HG03521 (cell line): ENCODE data around the gene LCP1.
"Not testable (repeated sequence)": the region's sequence is repeated elsewhere in the genome, so short reads cannot be mapped to it uniquely, and the experiment has no call there.

Experiments
- ATAC-seq: cut with Tn5 transposase; IDR thresholded peaks from one replicate; pipeline ENCODE4 v1.9.1; 2021; ENCODE audit warnings: mild to moderate bottlenecking, moderate library complexity; ENCODE audit not compliant: unreplicated experiment

The LCP1 gene, protein sequence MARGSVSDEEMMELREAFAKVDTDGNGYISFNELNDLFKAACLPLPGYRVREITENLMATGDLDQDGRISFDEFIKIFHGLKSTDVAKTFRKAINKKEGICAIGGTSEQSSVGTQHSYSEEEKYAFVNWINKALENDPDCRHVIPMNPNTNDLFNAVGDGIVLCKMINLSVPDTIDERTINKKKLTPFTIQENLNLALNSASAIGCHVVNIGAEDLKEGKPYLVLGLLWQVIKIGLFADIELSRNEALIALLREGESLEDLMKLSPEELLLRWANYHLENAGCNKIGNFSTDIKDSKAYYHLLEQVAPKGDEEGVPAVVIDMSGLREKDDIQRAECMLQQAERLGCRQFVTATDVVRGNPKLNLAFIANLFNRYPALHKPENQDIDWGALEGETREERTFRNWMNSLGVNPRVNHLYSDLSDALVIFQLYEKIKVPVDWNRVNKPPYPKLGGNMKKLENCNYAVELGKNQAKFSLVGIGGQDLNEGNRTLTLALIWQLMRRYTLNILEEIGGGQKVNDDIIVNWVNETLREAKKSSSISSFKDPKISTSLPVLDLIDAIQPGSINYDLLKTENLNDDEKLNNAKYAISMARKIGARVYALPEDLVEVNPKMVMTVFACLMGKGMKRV

DNA sequence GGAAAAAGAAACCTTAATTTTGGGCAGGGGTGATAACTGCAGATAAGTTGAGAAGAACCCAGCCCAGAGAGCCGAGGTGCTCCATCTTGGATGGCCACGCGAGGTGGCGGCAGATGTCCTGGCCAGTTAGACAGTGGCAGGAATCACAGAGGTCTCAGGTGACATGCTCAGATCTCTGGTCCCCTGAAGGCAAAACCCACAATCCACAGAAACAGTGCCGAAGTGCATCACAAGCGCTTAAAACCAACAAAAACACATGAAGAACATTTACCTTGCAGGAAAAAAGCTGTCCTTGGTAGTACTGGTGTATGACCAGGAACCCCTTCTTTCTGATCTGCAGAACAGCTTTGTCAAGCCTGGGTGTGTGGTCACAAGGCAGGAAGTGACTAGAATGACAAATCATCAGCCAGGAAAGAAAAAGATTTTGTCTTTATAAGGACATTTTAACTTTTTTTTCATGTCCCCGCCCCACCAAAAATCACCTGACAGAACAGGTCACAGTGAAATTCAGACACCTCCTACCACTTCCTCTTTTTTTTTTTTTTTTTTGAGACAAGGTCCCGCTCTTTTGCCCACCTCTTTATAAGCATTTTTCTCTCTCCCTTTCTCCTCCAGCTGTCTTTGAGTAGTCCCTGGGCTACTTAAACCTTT, at the start of gene LCP1:
Gene LCP1 (minus strand): TSS at position 338 of the 651 bp plus-strand sequence. CDS start 22,515 bp downstream, outside the sequence.
- ATAC-seq = peak; percentile 67

DNA sequence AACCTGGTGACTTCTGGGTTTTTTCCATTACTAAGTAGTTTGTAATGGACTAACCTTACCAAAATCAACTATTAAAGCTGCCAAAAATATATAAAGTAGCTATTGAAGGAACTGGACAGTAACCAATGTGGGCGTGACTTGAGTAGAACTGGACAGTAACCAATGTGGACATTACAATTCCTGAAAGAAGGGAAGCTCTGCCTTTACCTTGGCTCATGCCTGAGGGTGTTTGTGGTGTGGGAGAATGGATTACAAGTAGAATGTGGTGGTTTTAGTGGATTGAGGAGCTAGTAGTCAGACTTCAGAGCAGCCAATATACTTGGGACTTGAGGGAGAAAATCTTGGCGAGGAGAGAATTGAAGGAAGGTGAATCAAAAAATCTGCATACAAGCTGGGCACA, 47.3 kb upstream of the LCP1 start:
- no peak for ATAC-seq

DNA sequence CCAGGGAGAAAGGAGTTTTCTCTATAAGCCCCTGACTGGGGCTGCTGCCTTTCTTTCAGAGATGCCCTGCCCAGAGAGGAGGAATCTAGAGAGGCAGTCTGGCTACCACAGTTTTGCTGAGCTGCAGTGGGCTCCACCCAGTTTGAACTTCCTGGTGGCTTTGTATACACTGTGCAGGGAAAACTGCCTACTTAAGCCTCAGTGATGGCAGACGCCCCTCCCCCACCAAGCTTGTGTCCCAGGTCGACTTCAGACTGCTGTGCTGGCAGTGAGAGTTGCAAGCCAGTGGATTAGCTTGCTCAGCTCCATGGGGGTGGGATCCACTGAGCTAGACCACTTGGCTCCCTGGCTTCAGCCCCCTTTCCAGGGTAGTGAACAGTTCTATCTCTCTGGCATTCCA, 38.3 kb upstream of the LCP1 start:
- ATAC-seq = not testable (repeated sequence)

DNA sequence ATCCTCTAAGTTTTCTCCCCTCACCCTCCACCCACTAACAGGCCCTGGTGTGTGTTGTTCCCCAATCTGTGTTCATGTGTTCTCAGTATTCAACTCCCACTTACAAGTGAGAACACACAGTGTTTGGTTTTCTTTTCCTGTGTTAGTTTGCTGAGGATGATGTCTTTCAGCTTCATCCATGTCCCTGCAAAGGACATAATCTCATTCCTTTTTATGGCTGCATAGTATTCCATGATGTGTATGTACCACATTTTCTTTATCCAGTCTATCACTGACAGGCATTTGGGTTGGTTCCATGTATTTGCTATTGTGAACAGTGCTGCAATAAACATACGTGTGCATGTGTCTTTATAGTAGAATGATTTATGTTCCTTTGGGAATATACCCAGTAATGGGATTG, 32.8 kb upstream of the LCP1 start:
- ATAC-seq = not testable (repeated sequence)

DNA sequence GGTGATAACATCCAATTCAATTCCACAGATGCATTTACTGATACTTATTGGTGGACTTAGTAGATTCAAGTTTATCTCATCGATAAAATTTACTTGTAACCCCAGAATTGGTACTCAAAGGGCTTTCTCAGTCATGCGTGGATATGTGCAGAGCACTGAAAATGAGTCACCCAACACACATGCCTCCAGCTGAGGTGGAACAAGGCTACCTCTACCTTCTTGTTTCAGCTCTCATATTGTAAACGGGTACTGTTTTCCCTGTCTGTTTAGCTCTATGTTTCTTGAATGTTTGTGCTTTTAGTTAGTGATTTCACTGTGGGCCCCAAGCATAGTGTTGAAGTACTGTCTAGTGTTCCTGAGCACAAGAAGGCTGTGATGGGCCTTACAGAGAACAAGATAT, 31.3 kb upstream of the LCP1 start:
- no peak for ATAC-seq

DNA sequence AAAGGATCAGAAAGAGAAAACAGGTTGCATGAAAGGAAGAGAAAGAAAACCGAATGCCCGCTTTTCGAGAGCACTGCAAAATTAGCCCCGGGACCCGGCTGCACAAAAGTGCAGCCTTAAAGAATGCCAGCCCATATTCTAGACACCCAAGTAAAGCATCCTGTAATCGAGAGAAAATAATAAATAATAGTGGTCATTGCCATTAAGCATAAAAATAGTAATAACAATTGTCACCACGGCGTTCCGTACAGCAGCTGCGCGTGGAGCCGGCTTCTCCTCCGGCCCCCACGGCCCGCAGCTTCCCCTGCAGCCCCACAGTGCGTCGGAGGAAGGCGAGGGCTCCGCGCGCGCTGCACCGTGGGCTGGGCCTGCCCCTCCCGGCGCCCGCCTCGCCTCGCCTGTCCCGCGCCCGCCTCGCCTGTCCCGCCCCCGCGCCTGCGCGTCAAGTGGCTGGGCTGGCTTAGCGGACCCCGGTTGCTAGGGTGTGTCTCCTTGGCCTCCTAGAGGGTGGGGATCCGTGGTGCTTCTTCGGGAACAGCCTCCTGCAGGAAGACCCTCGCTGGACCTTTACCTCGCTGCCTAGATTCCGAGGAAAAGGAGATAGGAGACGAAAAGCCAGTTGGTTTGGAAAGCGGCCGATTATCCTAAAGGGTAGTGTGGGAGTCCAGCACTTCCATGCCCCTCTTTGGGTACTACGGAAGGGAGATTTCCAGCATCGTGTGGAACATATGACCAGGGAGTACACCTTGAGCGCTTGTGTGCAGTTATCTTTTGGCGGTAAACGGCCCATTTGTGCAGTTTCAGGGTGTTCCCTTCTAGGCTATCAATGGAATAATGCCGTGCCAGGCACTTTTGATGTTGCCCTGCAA, 29.7 kb upstream of the LCP1 start, which contains the start of gene LRRC63:
Gene LRRC63 (plus strand): TSS at position 446 of the 869 bp plus-strand sequence. CDS start 1,107 bp downstream, outside the sequence.
- ATAC-seq = peak; percentile 96

DNA sequence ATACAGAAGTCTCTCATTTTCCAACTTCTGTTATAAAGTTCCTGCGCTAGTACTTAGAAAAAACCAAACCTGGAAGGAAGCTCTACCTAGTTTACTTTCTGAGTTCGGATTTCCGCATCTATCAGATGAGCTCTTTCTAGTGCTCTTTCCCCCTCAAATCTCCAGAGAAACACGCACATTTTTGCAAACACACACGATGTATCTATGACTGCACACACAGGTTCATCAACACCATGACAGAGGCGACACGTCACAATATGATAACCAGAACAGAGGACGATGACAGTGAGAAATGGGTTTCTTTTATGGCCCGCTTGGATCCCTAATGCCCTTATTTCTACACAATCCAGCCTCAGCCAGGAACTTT, 29.1 kb upstream of the LCP1 start:
- peak; percentile 15 for ATAC-seq

DNA sequence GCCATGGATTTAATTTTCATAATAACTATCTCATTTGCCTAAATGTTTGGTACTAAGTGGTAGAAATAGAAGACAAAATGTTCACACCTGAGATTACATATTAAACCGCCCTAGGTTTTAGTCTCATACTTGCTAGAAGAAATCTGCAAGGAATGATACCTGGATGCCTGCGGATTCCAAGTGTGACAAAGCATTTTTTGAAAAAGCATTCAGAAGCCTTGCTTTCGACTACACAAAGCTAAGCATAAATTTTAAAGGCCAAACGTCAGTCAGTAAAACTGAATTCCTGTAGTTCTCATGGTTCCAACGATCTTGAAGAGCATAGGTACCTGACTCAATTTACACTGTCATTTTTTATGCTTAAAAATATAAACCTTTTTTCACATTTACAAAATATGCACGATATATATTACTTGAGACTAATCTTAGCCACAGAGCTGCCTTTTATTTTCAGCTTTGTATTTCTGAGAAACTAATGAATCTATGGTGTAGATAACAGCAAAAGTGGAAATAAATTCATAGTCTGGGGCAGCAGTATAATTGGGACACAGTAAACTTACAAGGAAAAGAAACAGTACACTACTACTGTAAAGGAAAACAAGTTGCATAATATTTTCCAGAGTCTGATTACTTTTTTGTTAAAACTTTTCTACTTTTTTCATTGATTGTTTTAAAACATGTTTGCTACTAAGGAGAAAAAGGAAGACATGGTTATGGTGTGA, 28.5 kb upstream of the LCP1 start:
- no peak for ATAC-seq

DNA sequence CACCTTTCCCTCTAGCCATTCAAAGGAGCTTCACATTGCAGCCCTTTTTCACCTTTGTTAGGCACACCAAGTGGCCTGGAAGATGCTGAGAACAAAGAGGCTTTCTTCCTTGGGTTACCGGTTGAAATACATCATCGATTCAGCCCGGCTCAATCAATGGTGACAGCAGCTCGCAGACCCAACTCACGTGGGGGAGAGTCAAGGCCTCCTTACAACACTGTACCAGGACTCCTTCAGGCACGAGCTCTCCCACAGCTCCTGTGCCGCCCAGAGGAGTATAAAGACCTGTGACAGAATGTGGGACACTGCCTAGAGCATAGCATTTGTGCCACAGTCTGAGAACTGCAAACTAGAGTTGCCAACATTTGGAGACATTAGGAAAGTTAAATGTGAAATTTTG, 25.9 kb upstream of the LCP1 start:
- ATAC-seq = no peak

DNA sequence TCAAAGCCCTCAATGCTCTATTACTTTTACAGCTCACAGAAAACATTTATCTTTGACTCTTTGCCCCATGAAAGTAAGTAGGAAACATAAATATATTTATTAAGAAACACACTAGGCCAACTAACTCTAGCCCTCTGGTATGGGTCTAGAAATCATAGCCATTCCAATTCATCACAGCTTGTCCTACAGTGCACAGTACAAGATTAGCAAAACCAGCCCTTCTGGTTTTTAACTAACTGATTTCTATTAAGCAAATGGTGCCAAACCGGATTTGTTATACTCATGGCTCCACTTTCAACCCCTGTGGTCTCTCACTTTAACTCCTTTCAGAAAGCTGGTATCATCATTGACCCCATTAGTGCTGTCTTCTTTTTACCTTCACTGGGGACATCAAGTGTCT, 24.2 kb upstream of the LCP1 start:
- no peak for ATAC-seq

DNA sequence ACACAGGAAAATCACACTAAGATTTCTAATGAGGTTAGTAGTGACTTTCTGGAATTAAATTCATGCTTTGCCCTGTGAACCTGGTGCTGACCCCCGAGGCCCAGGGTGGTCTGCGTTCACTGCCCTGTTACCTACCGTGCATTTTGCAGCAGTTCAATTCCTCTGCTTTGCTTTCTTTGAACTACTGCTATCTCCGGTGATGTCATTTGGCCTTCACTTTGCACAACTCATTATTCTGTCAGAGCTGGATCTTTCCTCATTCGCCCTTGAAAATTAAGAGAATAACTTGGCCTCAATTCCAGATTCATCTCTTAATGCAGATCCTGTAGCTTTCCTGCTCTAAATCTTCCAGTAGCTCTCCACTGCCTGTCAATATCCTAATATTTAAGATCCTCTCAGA, 21.0 kb upstream of the LCP1 start:
- ATAC-seq = no peak

DNA sequence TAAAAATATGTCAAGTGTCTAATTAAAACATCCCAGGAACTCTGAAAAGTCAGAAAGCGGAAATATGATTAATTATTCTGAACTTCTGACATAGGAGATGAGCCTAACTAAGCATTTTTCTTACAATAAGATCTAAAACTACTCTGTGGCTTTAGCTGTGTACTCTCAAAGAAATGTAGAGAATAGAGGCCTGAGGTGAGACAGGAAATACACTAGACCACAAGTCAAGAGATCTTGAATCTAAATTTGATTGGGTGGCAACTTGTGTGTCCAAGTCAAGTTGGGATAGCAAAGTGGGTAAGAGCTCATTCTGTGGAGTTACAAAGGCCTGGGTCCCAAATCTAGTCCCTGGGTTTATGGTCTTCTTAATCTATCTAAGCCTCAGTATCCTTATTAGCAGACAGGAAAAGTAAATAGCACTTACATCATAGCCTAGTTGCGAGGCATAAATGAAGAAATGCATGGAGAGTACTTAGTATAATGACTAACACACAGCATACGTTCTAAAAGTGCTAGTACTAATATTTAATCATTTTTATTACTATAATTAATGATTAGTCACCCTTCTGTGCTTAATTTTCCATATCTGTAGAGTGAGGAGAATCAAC, 20.3 kb upstream of the LCP1 start:
- ATAC-seq = no peak

DNA sequence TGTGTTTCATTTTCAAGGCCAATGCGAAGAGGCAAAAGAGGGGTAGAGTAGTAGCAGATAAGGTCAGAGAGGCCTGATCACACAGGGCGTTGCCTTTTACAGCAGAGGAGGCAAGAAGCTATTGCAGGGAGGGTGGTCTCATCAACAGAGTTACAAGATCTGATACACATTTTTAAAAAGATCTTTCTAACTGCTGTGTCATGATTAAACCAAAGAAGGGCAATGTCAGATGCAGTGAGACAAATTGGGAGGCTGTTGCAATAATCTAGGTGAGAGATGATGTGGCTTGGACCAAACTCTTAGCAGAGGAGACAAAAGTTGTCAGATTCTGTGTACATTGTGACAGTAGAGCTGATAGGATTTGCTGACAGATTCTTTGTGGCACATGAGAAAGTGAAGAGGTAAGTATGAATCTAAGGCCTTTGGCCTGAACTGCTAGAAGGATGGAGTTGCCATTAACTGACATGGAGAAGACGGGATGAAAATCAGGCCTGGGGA, 16.8 kb upstream of the LCP1 start:
- no peak for ATAC-seq

DNA sequence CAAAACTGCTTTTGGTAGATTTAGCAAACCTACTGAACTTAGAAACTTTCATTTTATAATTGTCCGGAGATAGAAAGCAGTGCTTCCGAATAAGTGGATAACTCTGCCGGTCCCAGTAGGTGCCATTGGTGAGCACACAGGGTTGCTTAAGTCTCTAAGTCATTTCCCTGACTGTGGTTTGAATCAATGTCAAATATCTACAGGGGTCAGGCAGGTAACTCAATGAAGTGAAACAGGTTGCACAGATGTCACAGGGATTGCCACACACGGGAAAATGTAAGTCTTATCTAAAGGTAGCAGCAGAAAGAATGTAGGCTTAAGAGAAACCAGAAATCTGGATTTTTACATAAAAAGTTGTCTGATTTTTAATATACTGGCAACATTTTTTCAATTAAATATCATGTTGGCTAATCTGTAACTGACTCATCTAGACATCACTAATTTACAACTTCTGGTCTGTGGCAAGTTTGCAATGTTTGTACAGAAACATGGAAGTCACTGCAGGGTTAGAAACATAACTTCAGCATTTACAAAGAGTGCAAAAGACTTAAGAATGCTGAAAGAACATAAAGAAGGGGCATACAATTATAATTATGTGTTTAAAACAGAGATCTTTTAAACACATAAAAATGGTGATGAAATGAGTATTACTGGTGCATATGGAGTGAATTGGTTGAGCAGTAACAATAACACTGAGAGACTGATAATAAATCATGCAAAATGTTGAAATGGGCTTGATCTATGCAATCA, 15.5 kb upstream of the LCP1 start:
- no peak for ATAC-seq

DNA sequence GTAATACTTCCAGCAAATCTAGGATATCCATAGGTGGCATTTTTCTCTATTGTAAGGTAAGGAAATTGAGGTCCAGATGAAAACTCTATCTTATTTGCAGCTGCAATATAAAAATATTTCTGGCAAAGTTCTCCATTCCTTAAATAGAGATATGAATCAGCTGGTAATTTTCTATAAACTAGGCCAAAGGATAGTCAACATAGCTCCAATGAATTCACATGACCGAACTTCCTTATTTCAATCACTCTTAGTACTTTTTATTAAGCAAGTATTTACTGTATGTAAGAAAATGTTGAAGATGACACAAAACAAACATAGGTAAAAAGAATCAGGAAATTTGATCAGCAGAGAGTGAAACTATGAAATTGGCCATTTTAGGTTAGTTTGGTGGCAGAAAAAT, 13.0 kb upstream of the LCP1 start:
- no peak for ATAC-seq

DNA sequence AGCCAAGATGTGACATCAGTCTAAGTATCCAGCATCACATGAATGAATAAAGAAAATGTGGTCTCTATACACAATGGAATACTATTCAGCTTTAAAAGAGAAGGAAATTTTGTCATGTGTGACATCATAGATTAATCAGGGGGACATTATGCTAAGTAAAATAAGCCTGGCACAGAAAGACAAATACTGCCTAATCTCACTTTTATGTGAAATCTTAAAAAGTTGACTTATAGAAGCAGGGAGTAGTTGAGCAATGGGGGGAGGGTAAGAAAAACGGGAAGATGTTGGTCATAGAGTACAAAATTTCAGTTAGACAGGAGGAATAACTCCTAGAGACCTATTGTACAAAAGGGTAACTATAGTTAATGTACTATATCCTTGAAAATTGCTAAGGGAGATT, 10.4 kb upstream of the LCP1 start:
- ATAC-seq = no peak

DNA sequence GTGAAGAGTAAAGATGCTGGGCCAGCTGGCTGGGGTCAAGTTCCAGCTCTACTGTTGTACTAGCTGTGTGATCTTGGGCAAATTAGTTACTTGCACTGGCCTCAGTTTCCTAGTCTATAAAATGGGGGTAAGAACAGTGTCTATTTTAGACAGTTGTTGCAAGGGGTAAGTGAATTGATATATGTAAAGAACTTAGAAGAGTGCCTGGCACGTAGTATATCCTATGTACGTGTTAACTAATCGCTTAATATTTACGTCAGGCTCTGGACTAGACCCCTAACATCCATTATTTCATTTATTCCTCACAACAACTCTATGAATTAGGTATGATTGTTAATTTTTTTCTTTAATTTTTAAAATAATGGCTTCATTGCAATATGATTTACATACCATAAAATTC, 3.7 kb upstream of the LCP1 start:
- no peak for ATAC-seq

DNA sequence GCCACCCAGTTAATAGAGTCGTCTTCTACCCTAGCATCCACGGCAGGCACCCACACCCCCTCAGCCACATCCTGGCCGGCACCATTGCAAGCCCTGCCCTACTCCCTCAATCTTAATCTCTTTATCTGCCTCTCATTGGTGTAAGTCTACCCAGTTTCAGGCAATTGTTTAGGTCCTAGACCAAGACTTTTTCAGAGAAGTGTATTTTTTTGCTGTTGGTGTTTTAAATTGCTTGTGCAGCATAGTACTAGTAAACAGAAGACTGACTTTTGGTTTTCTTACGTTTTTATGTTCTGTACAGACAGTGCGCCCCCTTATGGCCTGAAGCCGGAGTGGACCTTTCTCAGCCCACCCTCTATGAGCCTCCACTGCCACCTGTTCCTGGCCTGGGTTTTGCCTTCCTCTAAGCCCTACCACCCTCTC, 2.3 kb upstream of the LCP1 start:
- ATAC-seq = peak; percentile 33
